Measurements from ENCODE around the gene NEDD4L. TPM values are rescaled to one million over a fixed set of nuclear protein-coding genes. Genes with fewer than 3 reads are reported as not detected.

NEDD4L gene
- total RNA-seq, 4 donors from 2014 or later: 16.2 to 63.0 (median 30.4) TPM

DNA sequence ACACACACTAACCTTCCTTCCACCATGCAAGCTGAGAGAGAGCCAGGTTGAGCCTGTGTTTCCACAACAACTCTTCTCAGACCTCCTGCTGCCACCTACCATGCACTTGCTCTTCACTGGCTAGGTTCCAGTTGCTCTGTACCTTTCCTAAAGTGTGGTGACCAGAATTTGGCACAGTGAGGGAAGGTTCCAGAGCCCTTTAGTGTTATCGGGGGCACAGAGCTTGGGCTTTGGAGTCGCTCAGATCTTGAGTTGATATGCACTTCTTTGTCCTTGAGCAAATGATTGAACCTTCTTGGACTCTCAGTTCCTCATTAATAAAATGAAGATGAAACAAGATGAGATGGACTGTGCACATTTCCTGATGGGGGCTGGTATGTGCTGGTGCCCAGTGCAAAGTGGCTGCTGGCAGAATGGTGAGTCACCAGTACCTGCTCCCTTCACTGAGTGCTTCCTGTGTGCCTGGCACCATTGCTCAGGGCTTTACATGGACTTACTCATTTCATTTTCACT is 47.1 kb downstream of the NEDD4L start:
- ATAC-seq (ENCODE audit: low FRiP score) (peak; percentile 51), DNase-seq (ENCODE audit: low spot score) (no peak)
- TF ChIP-seq, protein P1, sequence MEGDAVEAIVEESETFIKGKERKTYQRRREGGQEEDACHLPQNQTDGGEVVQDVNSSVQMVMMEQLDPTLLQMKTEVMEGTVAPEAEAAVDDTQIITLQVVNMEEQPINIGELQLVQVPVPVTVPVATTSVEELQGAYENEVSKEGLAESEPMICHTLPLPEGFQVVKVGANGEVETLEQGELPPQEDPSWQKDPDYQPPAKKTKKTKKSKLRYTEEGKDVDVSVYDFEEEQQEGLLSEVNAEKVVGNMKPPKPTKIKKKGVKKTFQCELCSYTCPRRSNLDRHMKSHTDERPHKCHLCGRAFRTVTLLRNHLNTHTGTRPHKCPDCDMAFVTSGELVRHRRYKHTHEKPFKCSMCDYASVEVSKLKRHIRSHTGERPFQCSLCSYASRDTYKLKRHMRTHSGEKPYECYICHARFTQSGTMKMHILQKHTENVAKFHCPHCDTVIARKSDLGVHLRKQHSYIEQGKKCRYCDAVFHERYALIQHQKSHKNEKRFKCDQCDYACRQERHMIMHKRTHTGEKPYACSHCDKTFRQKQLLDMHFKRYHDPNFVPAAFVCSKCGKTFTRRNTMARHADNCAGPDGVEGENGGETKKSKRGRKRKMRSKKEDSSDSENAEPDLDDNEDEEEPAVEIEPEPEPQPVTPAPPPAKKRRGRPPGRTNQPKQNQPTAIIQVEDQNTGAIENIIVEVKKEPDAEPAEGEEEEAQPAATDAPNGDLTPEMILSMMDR (IDR thresholded peaks at IDR 0.05): no peak

DNA sequence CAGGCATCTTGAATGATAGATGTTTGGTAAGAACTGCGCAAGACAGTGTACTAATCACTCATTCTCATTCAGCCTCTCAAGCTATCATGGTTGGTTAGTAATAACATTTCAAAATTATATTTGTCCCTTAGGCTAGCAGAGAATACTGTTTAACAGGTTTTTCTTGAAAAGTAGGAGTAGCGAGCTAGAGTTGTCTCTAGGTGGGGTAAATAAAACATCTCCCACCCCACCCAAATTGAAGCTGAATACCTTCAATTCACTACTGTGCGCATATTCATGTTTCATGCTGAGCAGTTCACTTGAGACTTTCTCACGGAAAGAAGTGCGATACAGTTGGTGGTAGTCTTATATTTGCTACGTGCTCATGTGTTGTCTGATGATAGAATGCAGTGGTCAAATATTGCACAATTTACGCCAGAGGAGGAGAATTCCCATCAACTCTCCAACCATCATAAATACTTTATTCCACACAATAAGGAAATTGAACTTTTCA is 49.3 kb downstream of the NEDD4L start:
- ATAC-seq (ENCODE audit: low FRiP score) (no peak), DNase-seq (ENCODE audit: low spot score) (no peak)
- TF ChIP-seq, protein P1 (IDR thresholded peaks at IDR 0.05): no peak

DNA sequence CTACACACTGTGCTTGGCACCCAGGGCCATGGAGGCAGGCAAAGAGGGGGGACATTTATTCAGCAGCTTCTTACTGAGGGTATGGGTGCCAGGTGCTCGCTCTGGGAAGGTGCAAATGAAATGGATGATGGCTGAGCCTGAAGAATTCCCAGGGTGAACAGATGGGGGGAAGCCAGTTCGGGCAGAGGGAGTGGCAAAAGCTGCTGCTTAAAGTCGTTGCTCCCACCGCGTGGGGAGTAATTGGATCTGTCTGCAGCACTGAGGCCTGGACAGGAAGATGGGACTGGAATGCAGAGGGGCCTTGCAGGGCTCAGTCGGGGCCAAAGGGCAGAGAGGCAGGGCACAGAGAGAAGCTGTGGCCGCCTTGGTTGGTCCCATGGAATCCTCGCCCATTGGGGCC is 51.2 kb downstream of the NEDD4L start:
- DNase-seq (ENCODE audit: low spot score): no peak
- no peak for ATAC-seq (ENCODE audit: low FRiP score)
- TF ChIP-seq, protein P1 (IDR thresholded peaks at IDR 0.05): no peak

DNA sequence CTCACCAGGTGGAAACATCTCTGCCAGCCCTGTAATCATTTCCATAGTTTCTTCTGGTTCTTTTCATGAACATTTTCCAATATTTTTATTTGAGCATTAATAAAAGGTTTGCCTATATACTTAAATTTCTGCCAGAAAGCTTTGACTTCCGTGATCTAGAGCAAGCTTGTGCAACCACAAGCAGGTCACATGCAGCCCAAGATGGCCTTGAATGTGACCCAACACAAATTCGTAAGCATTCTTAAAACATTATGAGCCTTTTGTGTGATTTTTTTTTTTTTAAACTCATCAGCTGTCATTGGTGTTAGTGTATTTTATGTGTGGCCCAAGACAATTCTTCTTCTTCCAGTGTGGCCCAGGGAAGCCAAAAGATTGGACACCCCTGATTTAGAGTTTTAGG is 51.6 kb downstream of the NEDD4L start:
- DNase-seq (ENCODE audit: low spot score) (no peak), ATAC-seq (ENCODE audit: low FRiP score) (no peak)
- TF ChIP-seq, protein P1 (IDR thresholded peaks at IDR 0.05): no peak

DNA sequence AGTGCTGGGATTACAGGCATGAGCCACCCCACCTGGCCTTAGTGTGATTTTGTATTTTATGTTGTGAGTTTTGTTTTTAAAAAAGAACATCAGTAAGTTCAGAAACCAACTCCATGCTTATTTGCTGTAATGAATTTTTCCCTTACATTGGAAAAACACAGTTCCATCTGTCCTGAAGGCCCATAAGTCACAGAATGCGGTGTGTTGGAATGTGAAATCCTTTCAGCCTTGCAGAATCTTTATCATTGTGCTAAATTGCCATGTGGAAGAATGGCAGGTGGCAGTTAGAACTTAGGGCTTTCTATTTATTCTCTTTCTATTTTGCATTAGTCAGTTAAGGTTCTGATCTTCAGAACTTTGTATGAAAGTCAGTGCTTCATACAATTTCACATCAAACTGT is 52.6 kb downstream of the NEDD4L start:
- TF ChIP-seq, protein P1 (IDR thresholded peaks at IDR 0.05): no peak
- DNase-seq (ENCODE audit: low spot score) (no peak), ATAC-seq (ENCODE audit: low FRiP score) (no peak)

DNA sequence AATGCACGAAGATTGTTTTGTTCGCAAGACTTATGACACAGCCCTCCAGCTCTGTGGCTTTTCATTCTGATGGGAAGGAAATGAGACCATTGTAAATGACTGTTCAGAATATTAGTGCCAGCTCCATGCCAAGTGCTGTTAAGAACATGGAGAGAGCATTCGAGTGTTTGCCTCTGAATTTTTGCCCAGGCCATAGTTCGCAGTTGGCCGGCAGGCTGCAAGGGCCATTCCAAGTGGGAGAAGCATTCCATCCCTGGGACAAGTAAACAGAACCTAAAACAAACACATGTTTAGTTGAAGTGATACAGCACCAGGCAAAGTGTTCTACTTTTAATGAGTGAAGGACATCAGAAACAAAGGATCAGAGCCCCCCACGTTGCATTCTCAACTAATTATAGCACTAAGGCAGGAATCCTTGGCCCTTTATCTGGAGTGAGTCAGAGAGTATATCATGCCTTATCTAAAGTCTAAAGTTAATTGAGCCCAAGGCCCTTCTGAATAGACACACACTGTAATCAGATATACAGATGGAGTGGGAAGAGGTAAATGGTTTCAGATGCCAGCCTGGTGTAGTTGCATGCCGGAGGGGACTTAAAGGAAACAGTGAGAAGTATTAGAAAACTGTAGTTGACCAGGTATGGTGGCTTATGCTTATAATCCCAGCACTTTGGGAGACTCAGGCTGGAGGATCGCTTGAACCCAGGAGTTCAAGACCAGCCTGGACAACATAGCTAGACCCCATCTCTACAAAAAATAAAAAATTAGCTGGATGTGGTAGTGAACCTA is 53.3 kb downstream of the NEDD4L start:
- DNase-seq (ENCODE audit: low spot score): no peak
- TF ChIP-seq, protein P1 (IDR thresholded peaks at IDR 0.05): no peak
- ATAC-seq (ENCODE audit: low FRiP score): no peak

DNA sequence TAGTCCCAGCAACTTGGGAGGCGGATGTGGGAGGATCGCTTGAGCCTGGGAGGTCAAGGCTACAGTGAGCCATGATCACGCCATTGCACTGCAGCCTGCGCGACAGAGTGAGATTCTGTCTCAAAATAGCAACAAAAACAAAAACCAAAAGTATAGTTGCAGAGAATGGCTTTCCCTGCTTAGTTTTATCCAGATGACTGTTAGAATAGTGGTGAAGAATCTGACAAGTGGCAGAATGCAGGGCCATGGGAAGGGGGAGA is 53.8 kb downstream of the NEDD4L start:
- DNase-seq (ENCODE audit: low spot score) (no peak), ATAC-seq (ENCODE audit: low FRiP score) (no peak)
- TF ChIP-seq, protein P1 (IDR thresholded peaks at IDR 0.05): no peak
